Left forelimb (tissue), 1 donor: ENCODE data around the gene SLC16A10.
"Not testable (repeated sequence)": the region's sequence is repeated elsewhere in the genome, so short reads cannot be mapped to it uniquely, and the experiment has no call there.

Experiments used
- DNase-seq: peaks from one replicate; pipeline ENCODE4 v3.0.0-alpha.2; 2018; ENCODE audit warnings: low spot score

The SLC16A10 gene

GRCh38 chr6:111134236-111134869, 47.0 kb downstream of the SLC16A10 start:
- DNase-seq = not testable (repeated sequence)

GRCh38 chr6:111137489-111138093, 50.3 kb downstream of the SLC16A10 start:
- DNase-seq = not testable (repeated sequence)

GRCh38 chr6:111147440-111147839, 60.1 kb downstream of the SLC16A10 start:
- DNase-seq = no peak

- no peak for DNase-seq
Measured at GRCh38 chr6:111148110-111148509, 60.8 kb downstream of the SLC16A10 start.

- DNase-seq = no peak
Measured at GRCh38 chr6:111150577-111150976, 63.3 kb downstream of the SLC16A10 start.

GRCh38 chr6:111154981-111155380, 67.7 kb downstream of the SLC16A10 start:
- no peak for DNase-seq

GRCh38 chr6:111157412-111157811, 70.1 kb downstream of the SLC16A10 start:
- DNase-seq = no peak

- no peak for DNase-seq
Measured at GRCh38 chr6:111159633-111160032, 72.3 kb downstream of the SLC16A10 start.

- DNase-seq = no peak
Measured at GRCh38 chr6:111161650-111162049, 74.3 kb downstream of the SLC16A10 start.

GRCh38 chr6:111162504-111162903, 75.2 kb downstream of the SLC16A10 start:
- DNase-seq = no peak

- DNase-seq = no peak
Measured at GRCh38 chr6:111171577-111172400, 84.5 kb downstream of the SLC16A10 start.

GRCh38 chr6:111172563-111172962, 85.3 kb downstream of the SLC16A10 start:
- no peak for DNase-seq

- no peak for DNase-seq
Measured at GRCh38 chr6:111173341-111173740, 86.0 kb downstream of the SLC16A10 start.

GRCh38 chr6:111173946-111174345, 86.6 kb downstream of the SLC16A10 start:
- DNase-seq = no peak

GRCh38 chr6:111175109-111175508, 87.8 kb downstream of the SLC16A10 start:
- no peak for DNase-seq

- DNase-seq = no peak
Measured at GRCh38 chr6:111176038-111176759, 88.9 kb downstream of the SLC16A10 start.

- DNase-seq = no peak
Measured at GRCh38 chr6:111176760-111177099, 89.4 kb downstream of the SLC16A10 start.

GRCh38 chr6:111177131-111177530, 89.8 kb downstream of the SLC16A10 start:
- DNase-seq = no peak

GRCh38 chr6:111183702-111184517, 96.6 kb downstream of the SLC16A10 start:
- no peak for DNase-seq

GRCh38 chr6:111184827-111185532, 97.7 kb downstream of the SLC16A10 start:
- no peak for DNase-seq

- no peak for DNase-seq
Measured at GRCh38 chr6:111185954-111186353, 98.7 kb downstream of the SLC16A10 start.
